ENCODE results near the gene PSIP1.

DNA sequence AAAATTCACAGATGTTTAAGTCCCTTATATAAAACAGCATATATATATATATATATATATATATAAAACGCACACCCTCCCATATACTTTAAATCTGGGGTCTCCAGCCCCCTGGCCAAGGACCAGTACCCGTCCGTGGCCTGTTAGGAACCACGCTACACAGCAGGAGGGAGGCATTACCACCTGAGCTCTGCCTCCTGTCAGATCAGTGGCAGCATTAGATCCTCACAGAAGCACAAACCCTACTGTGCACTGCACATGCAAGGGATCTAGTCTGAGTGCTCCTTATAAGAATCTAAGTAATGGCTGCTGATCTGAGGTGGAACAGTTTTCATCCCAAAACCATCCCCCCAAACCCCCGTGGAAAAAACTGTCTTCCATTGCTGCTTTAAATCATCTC, 9.0 kb downstream of the PSIP1 start:
- no peak for TF ChIP-seq MAX (IDR thresholded peaks at IDR 0.05; ENCODE audit: low read depth, low read length)
- no peak for TF ChIP-seq CTCF (IDR thresholded peaks at IDR 0.05; ENCODE audit: low read depth, low read length)
- no peak for TF ChIP-seq POLR2A (IDR thresholded peaks at IDR 0.05; ENCODE audit: extremely low read depth, insufficient read length)
- TF ChIP-seq MYC (IDR thresholded peaks at IDR 0.05; ENCODE audit: low read depth, low read length), result no peak
